GM23338 (cell line): Measurements from ENCODE around the gene PMM1. TPM values are rescaled to one million over a fixed set of nuclear protein-coding genes. Genes with fewer than 3 reads are reported as not detected.

ENCODE experiments used
- ATAC-seq: fragments of 200-7000 bp; cut with Tn5 transposase; 3 replicates; pipeline ENCODE4 v1.9.1; 2020
- DNase-seq: peaks from one replicate; pipeline ENCODE4 v3.0.0-alpha.2; 2015; ENCODE audit warnings: low spot score
- H2AFZ ChIP-seq: fragments of 200-600 bp; sonication (generic); 2 replicates; pipeline ENCODE4 v1.8.0; 2016; ENCODE audit warnings: antibody characterized with exemption, mild to moderate bottlenecking, moderate library complexity
- H3F3A ChIP-seq: fragments of 200-600 bp; sonication (generic); replicated peaks from 2 replicates; pipeline ENCODE4 v1.8.0; 2017; ENCODE audit warnings: antibody characterized with exemption, mixed run types, low read depth
- H3K27ac ChIP-seq: fragments of 200-600 bp; sonication (generic); 2 replicates; pipeline ENCODE4 v1.6.1; 2016; ENCODE audit warnings: low read depth
- H3K27me3 ChIP-seq: fragments of 200-600 bp; sonication (generic); 2 replicates; pipeline ENCODE4 v1.8.0; 2016; ENCODE audit warnings: mild to moderate bottlenecking, mixed run types, moderate library complexity; ENCODE audit not compliant: insufficient read depth
- H3K36me3 ChIP-seq: fragments of 200-600 bp; sonication (generic); 2 replicates; pipeline ENCODE4 v1.8.0; 2016; ENCODE audit warnings: mild to moderate bottlenecking; ENCODE audit not compliant: insufficient read depth
- H3K4me1 ChIP-seq: fragments of 200-600 bp; sonication (generic); 2 replicates; pipeline ENCODE4 v1.8.0; 2016; ENCODE audit warnings: mild to moderate bottlenecking, moderate library complexity; ENCODE audit not compliant: insufficient read depth
- H3K4me2 ChIP-seq: fragments of 200-600 bp; sonication (generic); 2 replicates; pipeline ENCODE4 v1.7.1; 2017; ENCODE audit warnings: mixed run types
- H3K4me3 ChIP-seq: fragments of 200-600 bp; sonication (generic); 2 replicates; pipeline ENCODE4 v1.6.1; 2016; ENCODE audit warnings: mixed run types
- H3K79me2 ChIP-seq: fragments of 200-600 bp; sonication (generic); replicated peaks from 2 replicates; pipeline ENCODE4 v1.8.0; 2017; ENCODE audit warnings: mild to moderate bottlenecking; ENCODE audit not compliant: insufficient read depth
- H3K9me2 ChIP-seq: fragments of 200-600 bp; sonication (generic); 2 replicates; pipeline ENCODE4 v1.8.0; 2017; ENCODE audit not compliant: insufficient read depth
- H4K20me1 ChIP-seq: fragments of 200-600 bp; sonication (generic); replicated peaks from 2 replicates; pipeline ENCODE4 v1.8.0; 2017; ENCODE audit warnings: mild to moderate bottlenecking; ENCODE audit not compliant: insufficient read depth
- H3K27ac Mint-ChIP-seq: 2 replicates; pipeline ENCODE4 v1.8.0; 2020; ENCODE audit warnings: inconsistent platforms, mild to moderate bottlenecking, moderate library complexity, mixed read lengths
- H3K27me3 Mint-ChIP-seq: 3 replicates; pipeline ENCODE4 v1.8.0; 2022; ENCODE audit warnings: low read depth, mild to moderate bottlenecking, moderate library complexity, mixed read lengths, inconsistent platforms; ENCODE audit not compliant: insufficient read depth, poor library complexity
- H3K36me3 Mint-ChIP-seq: 3 replicates; pipeline ENCODE4 v1.8.0; 2021; ENCODE audit warnings: low read depth, mild to moderate bottlenecking, inconsistent platforms, moderate library complexity, mixed read lengths
- H3K4me1 Mint-ChIP-seq: 3 replicates; pipeline ENCODE4 v1.8.0; 2020; ENCODE audit warnings: mild to moderate bottlenecking, inconsistent platforms, mixed read lengths
- H3K4me3 Mint-ChIP-seq: 3 replicates; pipeline ENCODE4 v1.8.0; 2021; ENCODE audit warnings: moderate library complexity, mild to moderate bottlenecking, inconsistent platforms, mixed read lengths
- H3K9me3 Mint-ChIP-seq: 3 replicates; pipeline ENCODE4 v1.8.0; 2020; ENCODE audit warnings: moderate library complexity, mild to moderate bottlenecking, inconsistent platforms, mixed read lengths
- JUNB ChIP-seq: IDR thresholded peaks from one replicate; pipeline ENCODE4 v1.6.1; 2016; ENCODE audit warnings: antibody characterized with exemption; ENCODE audit not compliant: unreplicated experiment
- NANOG ChIP-seq: IDR thresholded peaks from 2 replicates; pipeline ENCODE4 v1.6.1; 2016; ENCODE audit warnings: antibody characterized with exemption, borderline replicate concordance
- POLR2AphosphoS5 ChIP-seq: IDR thresholded peaks from 2 replicates; pipeline ENCODE4 v1.6.1; 2016; ENCODE audit warnings: antibody characterized with exemption, low read depth
- STAT1 ChIP-seq: IDR thresholded peaks from one replicate; pipeline ENCODE4 v1.6.1; 2016; ENCODE audit warnings: antibody characterized with exemption; ENCODE audit not compliant: unreplicated experiment
- ZNF114 ChIP-seq: fragments of 250-450 bp; sonication (Bioruptor Pico); IDR thresholded peaks from 2 replicates; pipeline ENCODE4 v1.5.0; 2020; ENCODE audit warnings: mild to moderate bottlenecking, moderate library complexity
- ZNF331 ChIP-seq: fragments of 250-450 bp; sonication (Bioruptor Pico); IDR thresholded peaks from 2 replicates; pipeline ENCODE4 v1.5.0; 2020; ENCODE audit warnings: low read depth, mild to moderate bottlenecking, moderate library complexity
- polyA plus RNA-seq: library from polyadenylated mRNA; unstranded; fragments of >200 nt; fragmentation: Nextera tagmentation; extraction: Ambion mirVana; gene quantifications from 2 replicates; pipeline ENCODE4 v1.2.1, GENCODE V29; 2016
- total RNA-seq: library from RNA; depleted of rRNA; stranded (reverse); fragments of >200 nt; shearing (Covaris generic); gene quantifications from 2 replicates; pipeline ENCODE4 v1.2.3, GENCODE V29; 2014
- TF ChIP-seq, protein P1 (sequence below): fragments of 250-450 bp; sonication (Bioruptor Pico); IDR thresholded peaks from 2 replicates; pipeline ENCODE4 v1.5.0; 2020; ENCODE audit warnings: mild to moderate bottlenecking, moderate library complexity
- TF ChIP-seq, protein P2 (sequence below), 2 experiments: fragments of 200-600 bp in 1 of 2; sonication (generic) in 1 of 2; conservative IDR thresholded peaks; 2 replicates each; pipeline versions ENCODE4 v1.5.1 to v1.6.1; 2016 to 2017; ENCODE audit warnings: antibody characterized with exemption in 2 of 2, low read depth in 2 of 2, mild to moderate bottlenecking in 2 of 2, moderate library complexity in 1 of 2

The PMM1 gene
- total and polyA plus RNA-seq, 2 experiments from 2014 or later = 8.7 to 9.9 TPM

DNA sequence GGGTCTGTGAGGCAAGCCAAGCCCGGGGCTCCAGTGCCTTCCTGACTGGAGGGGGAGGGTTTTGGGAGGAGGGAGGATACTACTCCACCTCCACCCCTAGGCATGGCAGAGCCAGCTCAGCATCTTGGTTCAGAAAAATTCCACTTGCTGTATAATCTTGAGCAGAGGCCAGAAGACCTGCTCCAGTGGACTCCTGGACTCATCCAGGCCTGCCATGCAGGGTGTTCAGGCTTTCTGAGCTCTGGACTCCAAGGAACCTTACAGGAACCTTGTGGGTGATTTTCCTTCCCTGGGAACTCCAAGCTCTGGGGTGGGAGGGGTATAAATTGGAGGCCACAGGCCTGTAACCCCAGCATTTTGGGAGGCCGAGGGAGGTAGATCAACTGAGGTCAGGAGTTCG, 19.4 kb downstream of the PMM1 start (continued):
- TF ChIP-seq, protein P1, sequence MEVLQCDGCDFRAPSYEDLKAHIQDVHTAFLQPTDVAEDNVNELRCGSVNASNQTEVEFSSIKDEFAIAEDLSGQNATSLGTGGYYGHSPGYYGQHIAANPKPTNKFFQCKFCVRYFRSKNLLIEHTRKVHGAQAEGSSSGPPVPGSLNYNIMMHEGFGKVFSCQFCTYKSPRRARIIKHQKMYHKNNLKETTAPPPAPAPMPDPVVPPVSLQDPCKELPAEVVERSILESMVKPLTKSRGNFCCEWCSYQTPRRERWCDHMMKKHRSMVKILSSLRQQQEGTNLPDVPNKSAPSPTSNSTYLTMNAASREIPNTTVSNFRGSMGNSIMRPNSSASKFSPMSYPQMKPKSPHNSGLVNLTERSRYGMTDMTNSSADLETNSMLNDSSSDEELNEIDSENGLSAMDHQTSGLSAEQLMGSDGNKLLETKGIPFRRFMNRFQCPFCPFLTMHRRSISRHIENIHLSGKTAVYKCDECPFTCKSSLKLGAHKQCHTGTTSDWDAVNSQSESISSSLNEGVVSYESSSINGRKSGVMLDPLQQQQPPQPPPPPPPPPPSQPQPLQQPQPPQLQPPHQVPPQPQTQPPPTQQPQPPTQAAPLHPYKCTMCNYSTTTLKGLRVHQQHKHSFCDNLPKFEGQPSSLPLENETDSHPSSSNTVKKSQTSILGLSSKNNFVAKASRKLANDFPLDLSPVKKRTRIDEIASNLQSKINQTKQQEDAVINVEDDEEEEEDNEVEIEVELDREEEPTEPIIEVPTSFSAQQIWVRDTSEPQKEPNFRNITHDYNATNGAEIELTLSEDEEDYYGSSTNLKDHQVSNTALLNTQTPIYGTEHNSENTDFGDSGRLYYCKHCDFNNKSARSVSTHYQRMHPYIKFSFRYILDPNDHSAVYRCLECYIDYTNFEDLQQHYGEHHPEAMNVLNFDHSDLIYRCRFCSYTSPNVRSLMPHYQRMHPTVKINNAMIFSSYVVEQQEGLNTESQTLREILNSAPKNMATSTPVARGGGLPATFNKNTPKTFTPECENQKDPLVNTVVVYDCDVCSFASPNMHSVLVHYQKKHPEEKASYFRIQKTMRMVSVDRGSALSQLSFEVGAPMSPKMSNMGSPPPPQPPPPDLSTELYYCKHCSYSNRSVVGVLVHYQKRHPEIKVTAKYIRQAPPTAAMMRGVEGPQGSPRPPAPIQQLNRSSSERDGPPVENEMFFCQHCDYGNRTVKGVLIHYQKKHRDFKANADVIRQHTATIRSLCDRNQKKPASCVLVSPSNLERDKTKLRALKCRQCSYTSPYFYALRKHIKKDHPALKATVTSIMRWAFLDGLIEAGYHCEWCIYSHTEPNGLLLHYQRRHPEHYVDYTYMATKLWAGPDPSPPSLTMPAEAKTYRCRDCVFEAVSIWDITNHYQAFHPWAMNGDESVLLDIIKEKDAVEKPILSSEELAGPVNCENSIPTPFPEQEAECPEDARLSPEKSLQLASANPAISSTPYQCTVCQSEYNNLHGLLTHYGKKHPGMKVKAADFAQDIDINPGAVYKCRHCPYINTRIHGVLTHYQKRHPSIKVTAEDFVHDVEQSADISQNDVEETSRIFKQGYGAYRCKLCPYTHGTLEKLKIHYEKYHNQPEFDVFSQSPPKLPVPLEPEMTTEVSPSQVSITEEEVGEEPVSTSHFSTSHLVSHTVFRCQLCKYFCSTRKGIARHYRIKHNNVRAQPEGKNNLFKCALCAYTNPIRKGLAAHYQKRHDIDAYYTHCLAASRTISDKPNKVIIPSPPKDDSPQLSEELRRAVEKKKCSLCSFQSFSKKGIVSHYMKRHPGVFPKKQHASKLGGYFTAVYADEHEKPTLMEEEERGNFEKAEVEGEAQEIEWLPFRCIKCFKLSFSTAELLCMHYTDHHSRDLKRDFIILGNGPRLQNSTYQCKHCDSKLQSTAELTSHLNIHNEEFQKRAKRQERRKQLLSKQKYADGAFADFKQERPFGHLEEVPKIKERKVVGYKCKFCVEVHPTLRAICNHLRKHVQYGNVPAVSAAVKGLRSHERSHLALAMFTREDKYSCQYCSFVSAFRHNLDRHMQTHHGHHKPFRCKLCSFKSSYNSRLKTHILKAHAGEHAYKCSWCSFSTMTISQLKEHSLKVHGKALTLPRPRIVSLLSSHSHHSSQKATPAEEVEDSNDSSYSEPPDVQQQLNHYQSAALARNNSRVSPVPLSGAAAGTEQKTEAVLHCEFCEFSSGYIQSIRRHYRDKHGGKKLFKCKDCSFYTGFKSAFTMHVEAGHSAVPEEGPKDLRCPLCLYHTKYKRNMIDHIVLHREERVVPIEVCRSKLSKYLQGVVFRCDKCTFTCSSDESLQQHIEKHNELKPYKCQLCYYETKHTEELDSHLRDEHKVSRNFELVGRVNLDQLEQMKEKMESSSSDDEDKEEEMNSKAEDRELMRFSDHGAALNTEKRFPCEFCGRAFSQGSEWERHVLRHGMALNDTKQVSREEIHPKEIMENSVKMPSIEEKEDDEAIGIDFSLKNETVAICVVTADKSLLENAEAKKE (CRISPR knock-in tag) = no peak

DNA sequence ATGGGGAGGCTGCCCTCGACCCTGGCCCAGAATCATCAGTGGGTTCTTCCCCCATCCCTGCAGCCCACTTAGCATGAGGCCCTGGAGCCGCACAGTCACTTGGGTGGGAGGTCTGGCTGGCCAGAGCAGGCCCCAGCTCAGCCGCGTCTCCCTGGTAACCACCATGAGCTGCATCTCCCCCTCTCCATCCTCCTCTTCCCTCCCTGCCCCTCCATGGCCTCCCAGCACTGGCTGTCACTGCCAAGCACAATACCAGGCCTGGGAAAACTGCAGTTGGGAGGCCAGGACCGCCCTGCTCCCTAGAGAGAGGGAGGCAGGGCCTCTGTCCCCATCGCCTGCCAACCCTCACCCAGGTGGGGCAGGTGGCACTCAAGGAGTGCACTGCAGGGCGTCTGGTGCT, 20.8 kb downstream of the PMM1 start:
- DNase-seq (no peak), ATAC-seq (no peak)
- no peaks in the 10 kb centered on the region; the same call in 2 of the 3 replicates for H3K9me3 Mint-ChIP-seq
- Histone ChIP-seq H3K79me2 (no peaks in the 10 kb centered on the region), H3K9me2 (no peaks in the 10 kb centered on the region), H3K27me3 (no peaks in the 10 kb centered on the region), H3K4me1 (no peaks in the 10 kb centered on the region), H3K4me2 (no peak overlapping the region), H3K4me3 (no peak overlapping the region), H3K27ac (no peak overlapping the region), H2AFZ (no peak overlapping the region), H4K20me1 (no peaks in the 10 kb centered on the region), H3F3A (no peaks in the 10 kb centered on the region), H3K36me3 (no peaks in the 10 kb centered on the region)
- H3K4me1 Mint-ChIP-seq = no peaks in the 10 kb centered on the region; the same call in 2 of the 3 replicates
- H3K4me3 Mint-ChIP-seq = no peak overlapping the region
- peaks cover 9% of the 10 kb centered on the region for H3K27me3 Mint-ChIP-seq
- H3K27ac Mint-ChIP-seq = no peak overlapping the region
- no peaks in the 10 kb centered on the region for H3K36me3 Mint-ChIP-seq
- TF ChIP-seq, protein P2, sequence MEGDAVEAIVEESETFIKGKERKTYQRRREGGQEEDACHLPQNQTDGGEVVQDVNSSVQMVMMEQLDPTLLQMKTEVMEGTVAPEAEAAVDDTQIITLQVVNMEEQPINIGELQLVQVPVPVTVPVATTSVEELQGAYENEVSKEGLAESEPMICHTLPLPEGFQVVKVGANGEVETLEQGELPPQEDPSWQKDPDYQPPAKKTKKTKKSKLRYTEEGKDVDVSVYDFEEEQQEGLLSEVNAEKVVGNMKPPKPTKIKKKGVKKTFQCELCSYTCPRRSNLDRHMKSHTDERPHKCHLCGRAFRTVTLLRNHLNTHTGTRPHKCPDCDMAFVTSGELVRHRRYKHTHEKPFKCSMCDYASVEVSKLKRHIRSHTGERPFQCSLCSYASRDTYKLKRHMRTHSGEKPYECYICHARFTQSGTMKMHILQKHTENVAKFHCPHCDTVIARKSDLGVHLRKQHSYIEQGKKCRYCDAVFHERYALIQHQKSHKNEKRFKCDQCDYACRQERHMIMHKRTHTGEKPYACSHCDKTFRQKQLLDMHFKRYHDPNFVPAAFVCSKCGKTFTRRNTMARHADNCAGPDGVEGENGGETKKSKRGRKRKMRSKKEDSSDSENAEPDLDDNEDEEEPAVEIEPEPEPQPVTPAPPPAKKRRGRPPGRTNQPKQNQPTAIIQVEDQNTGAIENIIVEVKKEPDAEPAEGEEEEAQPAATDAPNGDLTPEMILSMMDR (conservative IDR thresholded peaks at IDR 0.05; ENCODE audit: low read depth in 2 of 2) = no peak
- TF ChIP-seq NANOG (no peak), ZNF114 (CRISPR knock-in tag) (no peak), JUNB (no peak), ZNF331 (CRISPR knock-in tag) (no peak), STAT1 (no peak), POLR2AphosphoS5 (no peak)
- TF ChIP-seq, protein P1 (CRISPR knock-in tag) = no peak
